NCI-H2227 (cell line): ENCODE measurements around the gene NABP2.
"Not testable (repeated sequence)": the region's sequence is repeated elsewhere in the genome, so short reads cannot be mapped to it uniquely, and the experiment has no call there.

Source experiments
- DNase-seq: peaks from one replicate; lab custom pipeline; 2025; ENCODE audit not compliant: unreplicated experiment; lab: John Stamatoyannopoulos, UW

NABP2 gene

DNA sequence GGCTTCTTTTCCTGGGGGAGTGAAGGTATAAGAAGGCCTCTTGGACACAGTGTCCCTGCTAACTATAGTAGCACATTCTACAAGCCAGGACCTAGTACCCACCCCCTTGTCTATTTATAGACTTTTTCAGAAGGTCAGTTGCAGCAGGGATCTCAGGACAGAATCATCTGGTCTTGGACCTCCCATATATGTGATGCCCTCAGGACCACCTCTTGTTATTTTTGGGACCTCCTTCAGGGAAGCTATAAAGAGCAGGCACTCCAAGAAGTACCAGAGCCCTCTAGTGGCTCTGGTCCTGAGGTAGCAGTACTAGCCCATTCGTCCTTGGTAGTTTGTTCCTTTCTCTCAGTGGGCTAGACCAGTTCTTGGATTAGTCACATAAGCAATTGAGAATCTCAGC, 46.9 kb downstream of the NABP2 start:
- peak; percentile 11 for DNase-seq

DNA sequence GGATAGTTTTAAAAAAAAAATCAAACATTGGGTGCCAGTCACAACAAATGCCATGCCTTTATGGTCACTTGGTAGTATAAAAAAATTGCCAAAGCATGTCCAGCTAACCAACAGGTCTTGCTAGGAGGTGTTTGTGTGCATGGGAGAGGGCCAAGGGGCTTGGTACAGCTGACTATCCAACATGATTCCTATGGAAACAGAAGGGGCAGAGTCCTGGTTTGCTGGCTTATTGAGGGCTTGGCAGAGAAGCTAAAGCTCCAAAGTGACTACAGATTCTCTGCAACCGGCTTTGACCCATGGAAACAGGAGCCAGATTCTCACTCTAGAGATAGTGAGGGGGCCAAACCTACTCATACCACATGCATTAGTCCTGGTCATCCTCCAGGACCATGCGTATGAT, 48.3 kb downstream of the NABP2 start:
- DNase-seq: not testable (repeated sequence)

DNA sequence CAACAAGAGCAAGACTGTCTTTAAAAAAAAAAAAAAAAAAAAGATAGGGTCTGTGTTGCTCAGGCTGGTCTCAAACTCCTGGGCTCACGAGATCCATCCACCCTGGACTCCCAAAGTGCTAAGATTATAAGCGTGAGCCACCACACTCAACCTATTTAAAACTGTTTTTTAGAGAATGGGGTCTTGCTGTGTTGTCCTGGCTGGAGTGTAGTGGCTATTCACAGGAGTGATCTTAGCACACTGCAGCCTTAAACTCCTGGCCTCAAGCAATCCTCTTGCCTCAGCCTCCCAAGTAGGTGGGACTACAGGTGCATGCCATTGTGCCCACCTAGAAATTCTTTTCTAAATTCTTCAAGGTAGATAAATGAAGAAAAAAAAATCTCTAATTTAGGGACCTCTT, 50.2 kb downstream of the NABP2 start:
- no peak for DNase-seq

DNA sequence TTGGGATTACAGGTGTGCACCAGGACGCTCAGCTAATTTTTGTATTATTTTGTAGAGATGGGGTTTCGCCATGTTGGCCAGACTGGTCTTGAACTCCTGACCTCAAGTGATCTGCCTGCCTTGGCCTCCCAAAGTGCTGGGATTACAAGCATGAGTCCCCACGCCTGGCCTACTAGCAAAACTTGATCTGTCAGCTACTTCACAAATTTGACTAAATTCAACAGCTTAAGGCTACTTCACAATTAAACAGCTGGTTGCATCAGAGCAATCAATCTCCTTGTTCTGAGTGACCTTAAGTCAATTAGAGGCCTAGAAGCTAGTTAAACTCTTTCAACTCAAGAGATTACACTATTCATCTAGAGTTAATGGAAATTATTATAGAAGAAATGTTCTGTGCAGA, 54.8 kb downstream of the NABP2 start:
- no peak for DNase-seq
